22Rv1 (cell line): Measurements from ENCODE around the gene HS3ST3B1.

Experiments used
- H3K27ac ChIP-seq: fragments of 450-650 bp; 2 replicates; pipeline ENCODE4 v1.5.1; 2017
- ZFX ChIP-seq: fragments of 450-650 bp; IDR thresholded peaks from 2 replicates; pipeline ENCODE4 v1.6.1; 2017; ENCODE audit warnings: antibody characterized with exemption, borderline replicate concordance
- TF ChIP-seq, protein P1 (sequence below): fragments of 450-650 bp; IDR thresholded peaks from 2 replicates; pipeline ENCODE4 v1.5.1; 2017; ENCODE audit warnings: mild to moderate bottlenecking

Gene HS3ST3B1

DNA sequence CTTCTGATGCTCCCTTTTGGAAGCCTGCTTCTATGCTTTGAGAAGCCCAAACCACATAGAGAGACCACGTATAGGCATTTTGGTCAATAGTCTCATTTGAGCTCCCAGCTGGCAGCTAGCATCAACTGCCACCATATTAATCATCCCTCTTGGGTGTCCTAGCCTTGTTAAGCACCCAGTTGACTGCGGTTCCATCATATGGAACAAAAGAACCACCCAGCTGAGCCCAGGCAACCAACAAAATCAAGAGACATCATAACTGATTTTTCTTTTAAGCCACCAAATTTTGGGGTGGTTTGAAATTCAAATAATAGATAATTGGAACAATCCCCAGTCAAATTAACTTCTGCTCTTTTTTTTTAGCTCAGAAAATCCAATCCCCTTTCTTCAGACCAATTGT, 53.9 kb downstream of the HS3ST3B1 start:
- no peak for TF ChIP-seq ZFX

DNA sequence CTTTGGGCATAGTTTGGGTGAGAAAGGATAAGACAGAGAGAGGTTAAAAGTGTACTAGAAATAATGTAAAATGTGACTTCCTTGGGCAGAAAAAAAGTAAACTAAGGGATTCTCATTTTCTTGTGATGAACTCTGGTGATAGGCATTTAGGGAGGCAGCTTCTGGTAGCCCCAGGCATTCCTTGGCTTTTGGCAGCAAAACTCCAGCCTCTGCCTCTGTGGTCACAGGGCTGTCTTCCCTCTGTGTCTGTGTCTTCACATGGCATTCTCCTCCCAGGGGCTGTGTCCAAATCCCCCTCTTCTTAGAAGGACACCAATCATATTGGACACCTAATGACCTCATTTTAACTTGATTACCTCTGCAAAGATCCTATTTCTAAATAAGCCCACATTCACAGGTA, 54.7 kb downstream of the HS3ST3B1 start:
- TF ChIP-seq, protein P1, sequence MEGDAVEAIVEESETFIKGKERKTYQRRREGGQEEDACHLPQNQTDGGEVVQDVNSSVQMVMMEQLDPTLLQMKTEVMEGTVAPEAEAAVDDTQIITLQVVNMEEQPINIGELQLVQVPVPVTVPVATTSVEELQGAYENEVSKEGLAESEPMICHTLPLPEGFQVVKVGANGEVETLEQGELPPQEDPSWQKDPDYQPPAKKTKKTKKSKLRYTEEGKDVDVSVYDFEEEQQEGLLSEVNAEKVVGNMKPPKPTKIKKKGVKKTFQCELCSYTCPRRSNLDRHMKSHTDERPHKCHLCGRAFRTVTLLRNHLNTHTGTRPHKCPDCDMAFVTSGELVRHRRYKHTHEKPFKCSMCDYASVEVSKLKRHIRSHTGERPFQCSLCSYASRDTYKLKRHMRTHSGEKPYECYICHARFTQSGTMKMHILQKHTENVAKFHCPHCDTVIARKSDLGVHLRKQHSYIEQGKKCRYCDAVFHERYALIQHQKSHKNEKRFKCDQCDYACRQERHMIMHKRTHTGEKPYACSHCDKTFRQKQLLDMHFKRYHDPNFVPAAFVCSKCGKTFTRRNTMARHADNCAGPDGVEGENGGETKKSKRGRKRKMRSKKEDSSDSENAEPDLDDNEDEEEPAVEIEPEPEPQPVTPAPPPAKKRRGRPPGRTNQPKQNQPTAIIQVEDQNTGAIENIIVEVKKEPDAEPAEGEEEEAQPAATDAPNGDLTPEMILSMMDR: no peak
- TF ChIP-seq ZFX: no peak
- H3K27ac ChIP-seq: no peak overlapping the region

More for the DNA sequence above, 53.9 kb downstream of the HS3ST3B1 start:
- no peak overlapping the region for H3K27ac ChIP-seq

DNA sequence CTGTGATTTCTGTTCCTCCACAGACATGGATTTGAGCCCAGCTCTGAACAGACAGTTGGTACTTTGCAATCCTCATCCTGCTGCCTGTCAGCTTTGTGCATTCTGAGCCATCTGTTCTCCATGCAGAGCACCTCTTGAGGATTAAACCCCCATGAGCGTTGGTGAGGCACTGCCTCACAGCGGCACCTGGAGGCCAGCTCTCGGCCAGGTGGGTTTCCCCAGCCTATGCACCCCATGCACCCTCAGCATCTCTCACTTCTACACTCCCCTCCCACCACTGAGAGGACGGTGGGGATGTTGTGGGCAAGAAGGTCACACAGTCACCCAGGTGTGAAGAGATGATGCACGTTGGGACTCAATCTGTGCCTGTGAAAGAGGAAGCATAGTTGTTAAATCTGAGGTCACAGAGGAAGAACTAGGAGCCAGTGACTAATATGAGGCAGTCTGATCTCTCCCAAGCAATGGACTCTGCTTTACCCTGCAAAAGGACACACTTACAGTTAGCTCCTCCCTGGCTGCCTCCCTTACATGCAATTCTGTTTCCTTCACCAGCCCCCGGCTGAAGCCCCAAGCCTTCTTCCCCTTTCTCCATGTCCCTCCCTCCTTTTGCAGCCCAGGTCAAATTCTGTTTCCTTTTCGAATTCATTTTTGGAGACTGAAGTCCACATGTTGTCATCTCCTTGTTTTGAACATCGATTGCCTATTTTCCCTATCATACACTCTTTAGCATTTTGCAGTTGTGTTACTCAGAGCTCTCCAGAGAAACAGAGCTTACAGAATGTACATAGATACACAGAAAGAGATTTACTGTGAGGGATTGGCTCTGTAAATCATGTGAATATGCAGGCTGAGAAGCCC, 58.5 kb downstream of the HS3ST3B1 start:
- TF ChIP-seq, protein P1: no peak
- TF ChIP-seq ZFX: no peak
- no peak overlapping the region for H3K27ac ChIP-seq

DNA sequence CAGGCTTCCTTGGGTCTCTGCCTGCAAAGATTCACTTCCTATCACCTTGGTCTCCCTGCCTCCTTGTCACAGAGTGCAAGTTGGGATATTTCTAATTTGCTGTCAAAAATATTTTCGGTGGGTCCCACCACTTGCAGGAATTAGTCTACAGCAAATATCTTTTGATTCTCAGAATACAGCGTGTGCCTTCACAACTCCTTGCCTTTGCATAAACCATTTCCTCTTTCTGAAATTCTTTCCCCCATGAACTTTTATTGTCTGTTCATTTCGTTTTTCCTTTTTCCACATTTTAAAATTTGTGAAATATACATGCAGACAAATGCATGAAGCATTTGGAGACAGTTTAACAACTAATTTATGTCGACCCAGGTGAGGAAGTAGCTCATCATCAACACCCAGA, 60.0 kb downstream of the HS3ST3B1 start:
- H3K27ac ChIP-seq: no peak overlapping the region
- TF ChIP-seq, protein P1: no peak
- no peak for TF ChIP-seq ZFX

DNA sequence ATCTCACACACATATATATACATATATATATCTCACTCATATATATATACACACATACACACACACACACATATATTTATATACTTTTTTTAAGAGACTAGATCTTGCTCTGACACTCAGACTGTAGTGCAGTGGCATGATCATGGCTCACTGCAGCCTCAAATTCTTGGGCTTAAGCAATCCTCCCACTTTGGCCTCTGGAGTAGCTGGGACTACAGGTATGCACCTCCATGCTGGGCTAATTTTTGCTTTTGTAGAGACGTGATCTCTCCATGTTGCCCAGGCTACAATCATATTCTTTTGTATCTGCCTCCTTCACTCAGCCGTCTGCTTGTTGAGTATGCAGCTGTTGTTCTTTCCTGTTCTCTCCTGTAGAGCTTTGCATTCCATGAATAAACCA, 60.6 kb downstream of the HS3ST3B1 start:
- TF ChIP-seq ZFX: no peak
- TF ChIP-seq, protein P1: no peak
- H3K27ac ChIP-seq: no peak overlapping the region

DNA sequence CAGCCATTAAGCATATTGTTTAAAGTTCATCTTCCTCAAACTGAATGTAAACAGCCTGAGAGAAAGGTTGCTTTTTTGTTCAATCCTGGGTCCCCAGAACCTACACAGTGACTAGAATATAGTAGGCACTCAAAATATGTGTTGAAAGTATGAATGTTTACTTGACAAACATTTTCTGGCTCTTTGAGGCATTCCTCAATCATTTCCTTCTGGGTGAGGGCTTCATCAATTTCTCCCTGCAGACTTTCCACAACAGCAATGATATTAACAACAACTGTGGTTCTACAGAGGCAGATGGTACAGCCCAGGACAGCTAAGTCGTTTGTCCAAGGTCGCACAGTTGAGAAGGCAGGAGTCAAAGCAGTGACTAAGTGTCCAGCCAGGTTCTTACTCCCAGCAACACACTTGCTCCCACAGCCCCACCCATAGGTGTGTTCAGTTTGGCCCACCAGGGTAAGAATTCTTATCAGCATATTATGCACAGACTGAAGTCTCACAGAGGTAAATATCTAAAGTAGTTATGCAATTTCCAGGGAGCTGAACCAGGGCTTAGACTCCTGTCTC, 61.1 kb downstream of the HS3ST3B1 start:
- TF ChIP-seq, protein P1: no peak
- no peak for TF ChIP-seq ZFX
- H3K27ac ChIP-seq: no peak overlapping the region

DNA sequence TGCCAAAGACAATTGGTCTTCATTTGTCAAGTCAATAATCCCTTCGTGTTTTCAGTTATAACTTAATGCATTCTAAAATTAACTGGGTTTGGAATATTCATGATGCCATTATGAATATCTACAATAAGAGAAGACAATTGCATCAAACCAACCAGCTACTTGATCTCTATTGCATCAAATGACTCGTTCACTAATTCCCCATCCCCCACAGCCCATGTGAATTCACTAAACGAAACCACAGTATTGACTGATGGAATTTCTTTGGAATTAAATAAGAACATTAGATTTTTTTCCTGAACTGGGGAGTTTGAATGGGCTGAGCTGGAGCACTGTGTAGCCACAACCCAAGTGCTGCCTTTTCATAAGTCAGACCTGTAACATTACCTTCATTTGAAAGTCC, 65.3 kb downstream of the HS3ST3B1 start:
- no peak overlapping the region for H3K27ac ChIP-seq
- TF ChIP-seq, protein P1: no peak
- TF ChIP-seq ZFX: no peak
